Activated CD8-positive, alpha-beta memory T cell treated with anti-CD3 and anti-CD28 coated beads for 1 hour (primary cell): ENCODE results near the gene SIRPG.
"Not testable (repeated sequence)": the region's sequence is repeated elsewhere in the genome, so short reads cannot be mapped to it uniquely, and the experiment has no call there.

ENCODE experiments used
- DNase-seq, 2 donors: peaks; one replicate each; pipeline ENCODE4 v3.0.0-alpha.2; 2020; ENCODE audit warnings: low read depth in 1 of 2; ENCODE audit errors: extremely low read depth in 1 of 2

Gene SIRPG

DNA sequence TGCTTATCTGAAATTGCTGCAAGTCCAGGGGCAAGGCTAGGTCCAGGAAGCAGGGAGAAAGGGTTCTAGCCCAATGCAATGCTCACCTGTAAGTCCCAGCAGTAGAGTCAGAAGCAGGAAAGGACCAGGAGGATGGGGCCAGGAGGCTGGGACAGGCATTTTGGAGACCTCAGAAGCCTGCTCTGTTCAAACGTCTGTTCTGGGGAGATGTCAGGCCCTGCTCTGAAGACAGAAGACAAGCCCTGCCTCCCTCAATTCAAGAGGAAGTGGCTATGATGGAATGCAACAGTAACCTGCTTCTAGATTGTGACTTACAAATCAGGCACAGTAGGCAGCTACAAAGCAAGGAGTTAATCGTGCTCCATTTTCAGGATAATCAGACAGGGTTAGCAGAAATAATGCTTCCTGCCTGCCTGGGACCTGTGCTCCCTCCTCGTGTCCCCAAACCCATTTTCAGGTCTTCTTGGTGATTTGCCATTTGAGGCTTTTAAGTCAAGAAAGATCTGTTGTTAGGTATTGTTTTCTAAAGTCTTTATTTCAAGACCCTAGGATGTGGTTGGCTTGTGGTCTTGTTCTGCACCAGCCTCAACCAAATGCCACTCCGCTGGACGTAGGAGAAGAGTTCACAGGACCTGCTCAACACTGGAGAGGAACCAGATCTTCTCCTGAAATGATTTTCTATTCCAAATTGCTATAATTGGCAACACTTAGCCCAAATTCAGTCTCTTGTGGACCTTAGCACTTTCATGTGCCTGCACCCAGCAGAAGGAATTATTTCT is at the start of gene SIRPG:
SIRPG (minus strand) TSS at position 224 of the 779 bp plus-strand sequence; CDS start at position 159, 65 bp downstream.
- DNase-seq, result no peak

DNA sequence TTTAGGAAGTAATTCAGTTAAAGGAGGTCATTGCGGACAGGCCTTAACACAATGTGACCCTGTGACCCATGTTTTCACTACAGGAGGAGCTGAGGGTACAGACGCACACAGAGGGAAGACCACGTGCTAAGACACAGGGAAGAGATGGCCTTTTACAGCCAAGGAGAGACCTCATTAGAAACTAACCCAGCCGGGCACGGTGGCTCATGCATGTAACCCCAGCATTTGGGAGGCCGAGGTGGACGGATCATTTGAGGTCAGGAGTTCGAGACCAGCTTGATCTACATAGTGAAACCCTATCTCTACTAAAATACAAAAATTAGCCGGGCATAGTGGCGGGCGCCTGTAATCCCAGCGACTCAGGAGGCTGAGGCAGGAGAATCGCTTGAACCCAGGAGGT is 49.3 kb upstream of the SIRPG start:
- not testable (repeated sequence) for DNase-seq

DNA sequence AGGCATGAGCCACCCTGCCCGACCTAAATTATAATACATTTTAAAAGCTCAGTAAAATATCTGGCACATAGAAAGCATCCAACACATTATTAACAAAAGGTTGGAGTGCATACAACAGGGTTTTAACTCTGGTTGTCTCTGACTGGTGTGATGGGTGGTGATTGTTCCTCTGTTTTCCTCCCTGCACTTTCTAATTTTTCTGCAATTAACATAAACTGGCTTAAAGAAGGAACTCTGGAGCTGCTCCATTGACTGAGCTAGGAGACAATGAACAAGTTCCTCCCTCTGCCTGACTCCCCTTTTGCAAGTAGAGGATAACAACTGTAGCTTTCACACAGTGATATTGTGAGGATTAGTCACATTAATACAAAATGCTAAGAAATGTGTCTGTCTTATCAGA is 48.5 kb upstream of the SIRPG start:
- no peak for DNase-seq

- no peak for DNase-seq
Observed at GRCh38 chr20:1702855-1703254, 45.3 kb upstream of the SIRPG start.

DNA sequence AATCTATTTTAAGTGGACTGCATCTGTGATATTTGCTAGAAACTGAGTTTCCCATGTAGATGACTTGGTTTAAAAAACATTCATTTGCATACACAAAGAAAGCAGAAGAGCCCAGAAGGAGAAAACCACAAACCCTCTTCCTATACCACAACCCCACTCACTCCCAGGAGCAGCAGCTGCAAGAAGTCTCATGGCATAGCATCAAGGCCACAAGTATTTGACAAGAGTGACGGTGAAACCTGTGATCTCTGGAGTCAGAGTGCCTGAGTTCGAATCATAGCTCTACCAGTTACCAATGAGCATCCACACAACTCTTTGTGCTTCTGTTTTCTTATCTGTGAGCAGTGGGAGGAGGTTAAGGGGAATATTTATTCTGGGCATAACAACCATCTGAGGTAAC is 44.7 kb upstream of the SIRPG start:
- no peak for DNase-seq

- no peak for DNase-seq
Observed at GRCh38 chr20:1700990-1701389, 43.4 kb upstream of the SIRPG start.

- DNase-seq, result no peak
Observed at GRCh38 chr20:1697592-1697991, 40.0 kb upstream of the SIRPG start.

DNA sequence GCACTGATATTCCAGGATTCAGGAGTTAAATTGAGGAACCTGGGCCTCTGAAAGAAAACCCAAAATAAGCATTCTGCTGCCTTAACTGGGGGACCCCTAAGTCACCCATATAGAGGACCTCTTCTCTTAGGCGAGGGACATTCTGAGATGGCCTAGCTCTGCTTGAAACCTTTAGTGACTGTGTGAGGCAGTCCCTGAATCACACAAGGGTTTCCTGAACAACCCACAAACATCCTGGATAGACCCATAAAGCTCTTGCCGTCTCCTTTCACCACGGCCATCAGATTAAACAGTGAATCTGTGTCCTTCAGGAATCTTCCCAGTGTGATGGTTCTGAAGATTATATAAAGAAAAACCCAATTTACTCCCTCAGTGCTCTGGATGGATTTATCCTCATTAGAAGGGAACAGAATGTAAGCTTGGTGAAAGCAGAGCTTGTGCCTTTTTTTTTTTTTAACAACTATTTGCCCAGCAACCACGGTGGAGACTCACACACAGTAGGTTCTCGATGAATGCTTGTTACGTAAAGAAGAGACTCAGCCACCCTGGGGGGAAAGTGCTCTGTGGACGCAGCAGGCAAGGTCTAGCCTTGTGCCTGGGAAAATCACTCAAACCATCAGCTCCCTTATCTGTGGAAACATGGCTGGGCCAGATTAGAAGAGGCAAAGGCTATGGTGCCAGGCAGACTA is 39.1 kb upstream of the SIRPG start:
- no peak for DNase-seq

DNA sequence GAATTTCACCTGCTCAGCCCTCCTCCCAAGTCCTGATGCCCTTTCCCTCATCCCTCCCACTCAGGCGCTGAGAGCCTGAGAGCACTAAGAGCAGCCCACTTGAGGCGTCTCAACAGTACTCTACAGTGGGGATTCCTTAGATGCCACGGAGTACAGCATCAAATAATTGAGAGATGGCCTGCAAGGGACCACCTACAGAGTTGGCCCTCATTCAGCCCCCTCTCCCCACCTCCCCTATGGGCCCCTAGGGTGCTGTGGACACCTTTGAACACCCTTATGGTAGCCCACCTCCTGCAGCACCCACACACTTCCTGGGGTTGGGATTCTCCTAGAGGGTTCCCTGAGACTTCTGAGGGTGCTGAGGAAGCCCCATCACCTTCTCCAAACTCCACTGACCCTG is 37.1 kb upstream of the SIRPG start:
- no peak for DNase-seq

GRCh38 chr20:1693427-1693826 is 35.8 kb upstream of the SIRPG start:
- no peak for DNase-seq

GRCh38 chr20:1689721-1690120 is 32.1 kb upstream of the SIRPG start:
- DNase-seq, result no peak

- DNase-seq, result no peak
Observed at GRCh38 chr20:1688886-1689538, 31.4 kb upstream of the SIRPG start.

- DNase-seq, result no peak
Observed at GRCh38 chr20:1687053-1687452, 29.5 kb upstream of the SIRPG start.

- no peak for DNase-seq
Observed at GRCh38 chr20:1686151-1686748, 28.7 kb upstream of the SIRPG start.

- DNase-seq, result no peak
Observed at GRCh38 chr20:1685304-1686052, 27.9 kb upstream of the SIRPG start.

- DNase-seq, result no peak
Observed at GRCh38 chr20:1684872-1685271, 27.3 kb upstream of the SIRPG start.

DNA sequence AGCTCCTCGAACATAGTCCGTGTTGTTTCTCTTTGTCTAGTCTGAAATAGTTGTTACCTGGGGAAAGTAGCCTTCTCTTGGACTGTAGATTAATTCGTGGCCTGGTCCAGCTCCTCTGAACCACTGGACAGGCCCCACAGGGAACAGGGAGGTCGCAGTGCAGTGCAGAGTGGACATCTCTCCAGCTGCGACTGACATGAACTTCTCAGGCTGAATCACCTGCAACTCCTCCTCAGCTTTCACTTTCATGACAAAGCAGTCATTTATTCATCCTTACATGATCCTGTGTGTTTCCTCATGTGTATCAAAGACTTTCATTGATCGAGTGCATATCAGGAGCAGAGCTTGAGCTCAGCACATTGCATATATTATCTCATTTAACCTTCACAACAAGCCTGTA is 19.1 kb upstream of the SIRPG start:
- DNase-seq, result no peak

DNA sequence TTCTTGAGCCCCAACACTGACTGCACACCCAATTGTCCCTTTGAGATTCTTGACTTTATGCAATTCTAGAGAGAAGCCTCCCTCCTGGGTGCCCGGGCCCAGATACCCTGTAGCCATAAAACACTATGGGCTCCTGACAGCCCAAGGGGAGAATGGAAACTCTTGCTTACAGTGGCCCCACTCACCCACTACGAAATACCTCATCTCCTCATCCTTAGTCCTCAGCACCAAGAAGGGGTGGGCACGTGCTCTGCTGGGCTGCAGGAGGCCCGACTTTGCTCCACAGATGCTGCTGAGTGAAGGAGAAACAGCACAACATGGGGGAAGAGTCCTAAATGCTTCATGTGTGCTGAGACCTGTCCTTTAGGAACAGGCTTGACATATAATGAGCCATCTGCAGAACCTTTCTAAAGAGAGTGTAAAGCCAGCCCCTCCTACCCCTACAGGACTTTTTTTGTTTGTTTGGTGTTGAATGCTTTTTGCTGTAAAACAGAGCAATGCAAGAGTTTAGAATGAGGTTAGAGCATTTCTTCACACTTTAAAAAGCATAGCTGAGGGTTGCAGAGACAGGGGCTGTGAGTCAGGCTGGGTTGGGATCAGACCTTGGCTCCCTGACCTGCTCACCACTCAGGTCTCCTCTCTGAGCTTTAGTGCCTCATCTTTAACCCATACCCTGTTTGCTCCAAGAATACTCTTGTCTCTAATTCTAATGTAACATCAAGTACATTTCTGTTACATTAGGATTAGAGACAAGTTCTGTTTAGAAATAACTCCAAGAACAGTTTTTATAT is 17.6 kb upstream of the SIRPG start:
- DNase-seq, result no peak

GRCh38 chr20:1674361-1674760 is 16.8 kb upstream of the SIRPG start:
- no peak for DNase-seq

GRCh38 chr20:1673424-1673823 is 15.8 kb upstream of the SIRPG start:
- DNase-seq, result no peak
